T47D (cell line): ENCODE results near the gene SBNO2.

Source experiments
- DNase-seq, 2 experiments: peaks; one replicate each; pipeline versions ENCODE4 v3.0.0 to v3.0.0-alpha.2; 2011 to 2012; ENCODE audit warnings: low read depth in 1 of 2, low spot score in 1 of 2
- JUND ChIP-seq: IDR thresholded peaks from 2 replicates; pipeline ENCODE4 v1.6.1; 2012; ENCODE audit warnings: low read depth
- in situ Hi-C: cut with HindIII; loops from 2 replicates; pipeline ENCODE4 v1.10.0; 2016; ENCODE audit warnings: low sequenced_read_pairs, low pct_unique_long_range_greater_than_20kb

SBNO2 gene

DNA sequence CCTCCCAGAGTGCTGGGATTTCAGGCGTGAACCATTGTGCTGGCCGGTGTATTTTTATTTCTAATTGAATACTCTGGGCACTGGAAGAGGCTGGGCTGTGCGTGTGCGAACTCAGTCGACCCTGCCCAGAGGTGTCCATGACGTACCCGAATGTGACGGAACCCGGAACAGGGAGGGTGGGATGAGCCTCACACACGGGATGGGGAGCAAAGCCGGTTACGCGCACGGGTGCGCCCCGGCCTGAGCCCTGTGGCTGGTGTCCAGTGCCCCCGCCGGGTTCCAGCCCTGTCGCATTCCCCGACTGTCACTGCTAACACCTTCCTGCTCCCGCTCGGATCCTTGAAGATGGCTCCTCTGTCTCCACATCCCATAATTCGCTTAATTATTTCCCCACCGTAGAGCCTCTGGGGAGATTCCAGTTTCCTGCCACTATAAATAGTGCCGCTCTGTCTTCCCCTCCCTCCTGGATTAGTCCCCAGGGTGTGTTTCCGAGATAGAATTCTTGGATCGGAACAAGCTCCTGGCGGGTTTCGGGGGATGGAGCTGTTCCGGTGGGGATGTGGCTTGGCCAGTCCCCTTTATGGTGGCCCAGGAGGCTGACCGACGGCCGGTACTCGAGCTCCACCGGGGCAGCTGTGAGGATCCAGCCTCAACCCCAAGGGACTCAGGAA lies 22.0 kb downstream of the SBNO2 start:
- no peak for DNase-seq
- no peak for TF ChIP-seq JUND
- in situ Hi-C loops: no loop called here

DNA sequence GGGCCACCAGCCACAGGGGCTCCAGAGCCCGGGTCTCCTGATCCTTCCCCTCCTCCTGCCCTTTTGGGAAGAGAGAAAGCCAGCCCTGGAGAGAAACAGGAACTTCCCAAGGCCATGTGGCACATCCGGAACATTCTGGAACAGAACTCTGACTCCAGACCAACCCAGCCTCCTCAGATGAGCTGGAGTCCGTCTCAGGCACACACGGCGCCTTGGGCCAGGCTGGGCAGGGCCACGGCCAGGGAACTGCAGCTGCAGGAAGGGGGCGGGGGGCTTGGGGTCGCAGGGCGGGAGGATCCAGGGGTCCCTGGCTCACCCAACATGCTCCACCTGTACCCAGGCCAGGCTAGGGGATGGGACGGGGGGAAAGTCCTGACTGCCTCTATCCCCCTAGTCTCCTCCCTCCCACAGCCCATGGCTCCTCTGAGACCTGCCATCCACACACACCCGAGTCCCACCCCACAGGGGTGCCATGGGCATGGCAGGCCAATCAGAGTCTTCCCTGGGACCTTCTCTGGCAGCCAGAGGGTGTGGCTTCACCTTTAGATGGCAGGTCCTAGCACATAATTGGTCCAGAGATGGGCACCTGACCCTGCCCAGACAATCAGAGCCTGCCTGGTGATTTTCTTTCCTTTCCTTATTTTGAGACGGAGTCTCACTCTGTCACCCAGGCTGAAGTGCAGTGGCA lies 22.9 kb downstream of the SBNO2 start:
- peak in 1 of 2 experiments; percentile 16 for DNase-seq
- in situ Hi-C loops: no loop called here
- no peak for TF ChIP-seq JUND

DNA sequence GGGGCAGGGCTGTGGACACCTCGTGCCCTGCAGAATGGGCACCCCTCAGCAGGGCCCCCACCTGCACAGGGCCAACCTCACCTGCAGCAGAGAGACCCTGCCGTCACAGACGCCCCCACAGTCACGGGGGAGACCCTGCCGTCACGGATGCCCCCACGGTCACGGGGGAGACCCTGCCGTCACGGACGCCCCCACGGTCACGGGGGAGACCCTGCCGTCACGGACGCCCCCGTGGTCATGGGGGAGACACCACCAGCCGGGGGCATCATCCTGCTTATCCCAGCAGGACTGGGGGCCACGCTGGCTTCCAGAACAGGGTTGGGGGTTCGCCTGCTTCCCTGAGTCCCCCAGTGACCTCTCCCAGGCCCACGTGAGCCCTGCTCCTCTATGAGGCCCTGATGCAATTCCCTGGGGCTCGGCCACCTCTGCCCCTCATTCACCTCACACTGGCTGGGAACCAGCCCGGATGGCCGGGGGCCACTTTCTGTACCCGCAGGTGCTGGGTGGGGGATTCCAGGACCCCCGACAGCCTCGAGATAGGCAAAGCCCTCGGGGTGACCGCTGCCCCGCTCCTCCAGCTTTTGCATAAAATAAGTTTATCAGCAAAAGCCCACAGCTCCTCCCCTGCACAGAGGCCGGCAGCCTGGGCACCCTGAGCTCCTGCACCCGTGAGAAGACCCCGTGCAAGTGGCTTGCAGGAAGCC lies 23.6 kb downstream of the SBNO2 start:
- DNase-seq: no peak
- in situ Hi-C loops: no loop called here
- TF ChIP-seq JUND: no peak

DNA sequence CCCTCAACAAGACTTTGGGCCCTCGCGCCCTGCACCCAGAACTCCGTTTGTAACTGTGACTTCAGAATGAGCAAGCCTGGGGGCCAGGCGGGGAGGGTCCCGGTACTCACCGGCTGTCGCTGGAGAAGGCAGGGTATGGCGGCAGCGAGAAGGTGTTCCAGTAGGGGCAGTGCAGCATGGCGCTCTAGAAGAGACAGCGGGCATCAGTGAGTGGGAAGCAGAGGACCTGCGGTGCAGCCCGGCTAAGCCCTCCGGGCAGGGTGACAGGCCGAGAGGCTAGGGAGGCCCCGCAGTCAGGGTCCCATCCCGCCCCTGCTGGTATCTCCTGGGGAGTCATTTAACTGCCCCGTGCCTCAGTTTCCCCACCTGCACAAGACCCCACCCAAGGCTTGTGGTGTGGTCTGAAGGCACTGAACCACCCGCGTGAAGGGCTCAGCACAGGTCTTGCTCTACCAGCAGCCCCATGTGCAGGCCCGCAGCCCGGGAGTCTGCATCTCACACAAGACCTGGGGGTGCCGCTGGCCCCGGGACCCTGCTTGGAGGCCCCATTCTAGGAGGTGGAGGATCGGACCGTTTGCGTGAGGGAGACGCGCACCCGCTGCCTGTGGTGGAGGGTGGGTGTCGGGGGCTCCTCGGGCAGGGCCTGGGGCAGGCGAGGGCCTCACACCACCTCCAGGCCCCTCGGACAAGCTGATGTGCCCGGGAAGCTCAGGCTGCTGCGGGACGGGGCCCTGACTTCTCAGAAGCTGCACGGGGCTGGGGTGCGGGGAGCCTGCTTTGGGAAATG lies 24.6 kb downstream of the SBNO2 start:
- TF ChIP-seq JUND: no peak
- DNase-seq: no peak
- in situ Hi-C loops: no loop called here

DNA sequence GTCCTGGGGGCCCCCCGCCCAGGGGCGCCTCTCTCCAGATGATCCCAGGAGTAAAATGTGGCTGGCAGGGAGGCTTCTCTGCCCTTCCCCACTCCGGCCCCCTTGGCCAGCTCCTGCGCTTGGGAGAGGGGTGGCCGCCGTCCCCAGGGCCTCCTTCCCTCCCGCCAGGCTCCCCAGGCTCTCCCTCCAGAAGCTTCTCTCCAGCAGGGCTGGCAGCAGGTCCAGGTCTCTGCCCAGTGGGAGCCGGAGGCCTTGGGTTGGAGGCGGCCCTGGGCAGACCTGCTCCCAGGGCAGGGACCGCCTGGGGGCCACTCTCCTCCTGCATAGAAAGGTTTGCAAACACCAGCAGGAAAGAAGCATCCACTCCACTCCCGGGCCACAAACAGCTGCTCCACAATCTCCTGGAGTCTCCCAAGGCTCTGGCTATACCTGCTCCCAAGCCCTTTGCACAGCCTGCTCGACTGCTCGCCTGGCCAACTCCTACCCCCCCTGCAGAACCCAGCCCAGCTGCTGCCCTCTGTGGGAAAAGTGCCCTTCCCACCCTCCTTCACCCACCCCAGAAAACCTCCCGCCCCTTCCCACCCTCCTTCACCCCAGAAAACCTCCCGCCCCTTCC lies 26.0 kb downstream of the SBNO2 start:
- in situ Hi-C loops: no loop called here
- no peak for DNase-seq
- TF ChIP-seq JUND: no peak

DNA sequence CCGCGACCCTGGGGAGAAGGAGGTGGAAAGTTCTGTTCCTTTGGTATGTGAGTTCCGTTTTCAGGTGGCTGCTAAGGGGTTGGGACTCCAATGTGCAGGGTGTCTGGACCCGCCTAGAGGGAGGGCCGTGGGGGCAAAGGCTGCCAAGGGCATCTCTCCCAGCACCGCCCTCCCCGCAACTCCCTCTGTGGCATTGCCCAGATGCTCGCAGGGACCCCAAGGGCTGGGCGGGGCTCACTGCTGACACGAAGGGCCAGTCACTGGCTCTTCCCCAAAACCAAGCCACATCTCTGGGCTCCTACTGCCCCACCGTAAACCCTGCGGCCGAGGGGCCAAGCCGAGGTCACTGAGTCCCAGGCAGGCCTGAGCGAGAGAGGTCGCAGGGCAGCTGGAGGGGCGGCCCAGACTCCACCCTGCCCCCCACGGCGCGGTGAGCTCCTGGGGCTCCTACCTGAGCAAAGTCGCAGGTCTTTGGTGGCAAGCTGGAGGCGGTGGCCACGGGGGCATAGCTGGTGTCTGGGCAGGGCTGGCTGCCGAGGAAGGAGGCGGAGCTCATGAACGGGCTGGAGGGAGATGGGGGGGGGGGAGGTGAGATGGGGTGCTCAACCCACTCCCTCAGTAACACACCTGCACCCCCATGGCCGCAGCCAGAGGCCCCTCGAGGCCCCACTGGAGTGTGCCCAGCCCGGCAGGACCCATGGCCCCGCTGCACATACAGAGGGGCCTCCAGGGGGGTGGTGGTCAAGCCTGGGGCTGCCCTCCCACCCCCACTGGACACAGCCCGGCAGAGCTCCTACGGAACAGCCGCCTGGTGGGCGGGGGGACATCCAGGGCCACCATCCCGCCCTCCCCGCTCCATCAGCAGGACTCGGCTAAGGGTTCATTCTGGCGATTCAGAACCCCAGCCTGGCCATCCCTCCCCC lies 26.9 kb downstream of the SBNO2 start:
- no peak for TF ChIP-seq JUND
- in situ Hi-C loops: no loop called here
- no peak for DNase-seq

DNA sequence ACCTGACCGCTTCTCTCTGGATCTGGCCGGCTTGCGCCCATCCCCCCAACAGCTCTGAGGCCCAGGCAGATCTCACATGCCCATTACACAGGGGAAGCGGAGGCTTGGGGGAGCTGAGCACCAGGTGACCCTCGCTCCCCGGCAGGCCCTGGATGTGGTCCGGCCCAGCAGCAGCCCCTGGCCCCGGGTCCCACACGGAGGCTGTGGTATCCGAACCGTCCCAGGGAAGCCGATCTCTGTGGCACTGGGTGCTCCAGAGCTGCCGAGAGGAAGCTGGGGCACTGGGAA lies 27.7 kb downstream of the SBNO2 start:
- TF ChIP-seq JUND: no peak
- no peak for DNase-seq
- in situ Hi-C loops: no loop called here

DNA sequence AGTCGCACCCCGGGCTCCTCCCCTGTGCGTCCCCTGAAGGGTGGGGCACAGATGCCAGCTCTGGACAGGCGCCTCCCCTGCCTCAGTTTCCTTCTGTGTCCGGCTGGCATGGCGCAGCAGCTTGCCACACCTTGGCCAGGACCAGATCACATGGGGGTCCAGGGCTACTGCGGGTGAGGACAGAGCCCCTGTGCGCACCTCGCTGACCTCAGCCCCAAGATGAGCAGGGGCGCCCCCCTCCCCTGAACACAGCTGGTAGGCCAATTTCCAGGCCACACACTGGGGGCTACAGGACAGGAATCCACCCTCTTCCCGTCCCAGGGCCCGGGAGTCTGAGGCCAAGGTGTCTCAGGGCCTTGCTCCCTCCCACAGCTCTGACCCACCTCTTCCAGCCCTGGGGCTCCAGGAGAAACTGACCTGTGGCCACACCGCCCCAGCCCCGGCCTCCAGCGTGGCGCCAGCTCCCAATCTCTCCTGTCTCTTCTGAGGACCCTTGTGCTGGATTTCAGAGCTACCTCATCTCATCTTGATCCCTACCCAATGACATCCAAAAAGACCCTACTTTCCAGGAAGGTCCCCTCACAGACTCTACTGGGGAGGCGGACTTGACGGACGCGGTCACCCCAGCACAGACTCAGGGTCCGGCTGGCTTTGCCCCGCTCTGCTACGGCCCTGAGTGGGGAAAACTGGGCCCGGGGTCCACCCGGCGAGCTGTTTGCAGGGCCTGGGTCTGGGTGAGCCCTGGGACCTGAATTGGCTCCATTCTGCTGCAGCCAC lies 28.2 kb downstream of the SBNO2 start:
- no peak for TF ChIP-seq JUND
- no peak for DNase-seq
- in situ Hi-C loops: no loop called here

DNA sequence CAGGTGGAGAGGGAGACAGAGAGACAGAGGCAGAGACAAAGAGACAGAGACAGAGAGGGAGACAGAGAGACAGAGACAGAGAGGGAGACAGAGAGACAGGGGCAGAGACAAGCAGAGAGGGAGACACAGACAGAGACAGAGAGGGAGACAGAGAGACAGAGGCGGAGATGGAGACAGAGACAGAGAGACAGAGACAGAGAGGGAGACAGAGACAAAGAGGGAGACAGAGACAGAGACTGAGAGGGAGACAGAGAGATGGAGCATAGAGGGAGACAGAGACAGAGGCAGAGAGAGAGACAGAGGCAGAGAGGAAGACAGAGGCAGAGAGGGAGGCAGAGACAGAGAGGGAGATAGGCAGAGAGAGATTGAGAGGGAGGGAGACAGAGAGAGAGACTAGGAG lies 29.3 kb downstream of the SBNO2 start:
- no peak for TF ChIP-seq JUND
- DNase-seq: no peak
- in situ Hi-C loops: no loop called here

DNA sequence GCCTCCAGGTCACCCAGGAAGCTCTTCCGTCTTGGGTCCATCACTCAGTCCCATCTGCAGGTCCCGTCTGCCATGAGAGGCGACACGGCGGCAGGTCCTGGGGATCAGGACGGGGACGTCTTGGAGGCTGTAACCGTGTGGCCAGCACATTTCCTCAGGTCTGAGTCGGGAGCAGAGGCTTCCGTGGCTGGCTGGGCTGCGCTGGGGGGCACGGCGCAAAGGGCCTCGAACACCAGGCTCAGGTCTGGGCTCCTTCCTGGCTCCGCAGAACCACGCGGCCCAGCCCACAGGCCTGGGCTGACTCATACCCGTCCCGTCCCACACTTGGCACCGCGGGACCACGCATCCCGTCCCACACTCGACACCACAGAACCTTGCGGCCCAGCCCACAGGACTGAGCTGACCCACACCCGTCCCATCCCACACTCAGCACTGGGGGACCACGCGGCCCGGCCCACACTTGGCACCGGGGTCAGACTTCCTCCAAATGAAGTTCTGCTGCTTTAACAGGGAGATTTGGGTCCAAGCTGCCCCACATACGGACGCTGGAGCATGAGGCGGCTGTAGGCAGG lies 30.2 kb downstream of the SBNO2 start:
- no peak for TF ChIP-seq JUND
- in situ Hi-C loops: no loop called here
- DNase-seq: no peak

DNA sequence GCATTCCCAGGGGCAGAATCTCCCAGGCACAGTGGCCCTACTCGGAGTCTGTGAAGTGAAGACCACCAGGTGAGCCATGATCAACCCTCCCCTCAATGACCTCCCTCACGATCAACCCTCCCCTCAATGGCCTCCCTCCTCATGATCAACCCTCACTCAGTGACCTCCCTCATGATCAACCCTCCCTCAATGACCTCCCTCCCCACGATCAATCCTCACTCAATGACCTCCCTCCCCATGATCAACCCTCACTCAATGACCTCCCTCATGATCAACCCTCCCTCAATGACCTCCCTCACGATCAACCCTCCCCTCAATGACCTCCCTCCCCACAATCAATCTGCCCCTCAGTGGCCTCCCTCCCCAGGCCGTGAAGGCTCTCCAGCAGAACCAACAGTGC lies 32.1 kb downstream of the SBNO2 start:
- no peak for TF ChIP-seq JUND
- in situ Hi-C loops: no loop called here
- DNase-seq: no peak
